ENCODE measurements around the gene INF2. TPM values are rescaled to one million over a fixed set of nuclear protein-coding genes. Genes with fewer than 3 reads are reported as not detected.
"Not testable (repeated sequence)": the region's sequence is repeated elsewhere in the genome, so short reads cannot be mapped to it uniquely, and the experiment has no call there.

Gene INF2
- total and polyA plus RNA-seq, 2 experiments from 2014 or later: 36.7 to 75.5 TPM

DNA sequence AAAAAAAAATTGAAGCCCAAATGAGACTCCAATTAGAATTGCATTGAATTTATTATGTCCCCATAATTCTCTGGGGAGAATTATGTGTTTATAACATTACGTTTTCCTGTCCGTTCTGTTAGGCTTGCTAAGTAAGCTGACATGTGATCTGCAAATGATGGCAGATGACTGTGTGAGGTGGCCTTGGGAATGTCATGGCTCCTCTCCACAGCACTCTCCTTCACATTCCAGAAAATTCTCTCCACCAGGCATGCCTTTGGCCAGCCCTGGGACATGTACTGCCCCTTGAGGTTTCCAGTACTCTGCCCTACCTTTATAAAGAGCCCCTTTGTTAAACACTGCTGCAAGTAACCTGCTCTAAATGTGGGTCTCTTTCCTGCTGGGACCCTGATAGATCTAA is 28.3 kb upstream of the INF2 start (continued):
- TF ChIP-seq, protein P1, sequence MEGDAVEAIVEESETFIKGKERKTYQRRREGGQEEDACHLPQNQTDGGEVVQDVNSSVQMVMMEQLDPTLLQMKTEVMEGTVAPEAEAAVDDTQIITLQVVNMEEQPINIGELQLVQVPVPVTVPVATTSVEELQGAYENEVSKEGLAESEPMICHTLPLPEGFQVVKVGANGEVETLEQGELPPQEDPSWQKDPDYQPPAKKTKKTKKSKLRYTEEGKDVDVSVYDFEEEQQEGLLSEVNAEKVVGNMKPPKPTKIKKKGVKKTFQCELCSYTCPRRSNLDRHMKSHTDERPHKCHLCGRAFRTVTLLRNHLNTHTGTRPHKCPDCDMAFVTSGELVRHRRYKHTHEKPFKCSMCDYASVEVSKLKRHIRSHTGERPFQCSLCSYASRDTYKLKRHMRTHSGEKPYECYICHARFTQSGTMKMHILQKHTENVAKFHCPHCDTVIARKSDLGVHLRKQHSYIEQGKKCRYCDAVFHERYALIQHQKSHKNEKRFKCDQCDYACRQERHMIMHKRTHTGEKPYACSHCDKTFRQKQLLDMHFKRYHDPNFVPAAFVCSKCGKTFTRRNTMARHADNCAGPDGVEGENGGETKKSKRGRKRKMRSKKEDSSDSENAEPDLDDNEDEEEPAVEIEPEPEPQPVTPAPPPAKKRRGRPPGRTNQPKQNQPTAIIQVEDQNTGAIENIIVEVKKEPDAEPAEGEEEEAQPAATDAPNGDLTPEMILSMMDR (conservative IDR thresholded peaks at IDR 0.05; ENCODE audit: low read depth in 2 of 2): no peak

DNA sequence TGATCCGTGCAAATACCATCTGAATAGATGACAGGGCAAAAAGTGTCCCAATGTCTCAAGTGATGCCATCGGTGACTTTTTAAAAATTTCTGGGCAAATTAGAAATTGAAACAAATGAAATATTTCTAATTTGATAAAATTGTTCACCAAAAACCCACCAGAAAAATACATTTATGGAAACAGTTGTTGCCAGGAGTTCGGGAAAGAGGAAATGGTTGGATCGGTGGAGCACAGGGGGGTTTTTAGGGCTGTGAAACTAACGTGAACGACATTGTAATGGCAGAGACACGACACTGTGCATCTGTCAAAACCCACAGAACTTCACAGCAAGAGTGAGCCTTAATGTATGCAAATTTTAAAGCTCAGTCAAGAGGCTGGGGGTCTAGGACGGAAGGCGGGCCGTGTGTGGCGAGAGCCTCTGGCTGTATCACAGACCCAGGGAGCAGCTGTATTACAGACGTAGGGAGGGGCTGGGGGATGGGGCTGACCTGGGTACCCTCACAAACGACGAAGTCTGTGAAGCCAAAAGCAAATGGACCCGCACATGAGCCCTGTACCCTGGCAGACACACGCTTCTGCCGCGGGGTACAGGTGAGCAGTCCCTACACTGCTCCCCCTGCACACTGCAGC is 27.8 kb upstream of the INF2 start:
- not testable (repeated sequence) for H2AFZ ChIP-seq; H3K79me2 ChIP-seq (replicated peaks; ENCODE audit: insufficient read depth); H3K9me2 ChIP-seq (ENCODE audit: insufficient read depth); ATAC-seq; H3F3A ChIP-seq (replicated peaks; ENCODE audit: low read depth); H3K27me3 ChIP-seq (ENCODE audit: insufficient read depth); H3K36me3 ChIP-seq (ENCODE audit: insufficient read depth); H3K27ac Mint-ChIP-seq; H4K20me1 ChIP-seq (replicated peaks; ENCODE audit: insufficient read depth); H3K9me3 Mint-ChIP-seq; H3K36me3 Mint-ChIP-seq (ENCODE audit: low read depth); H3K4me3 Mint-ChIP-seq; H3K4me2 ChIP-seq; DNase-seq (ENCODE audit: low spot score); H3K4me3 ChIP-seq; H3K27ac ChIP-seq (ENCODE audit: low read depth); H3K4me1 ChIP-seq (ENCODE audit: insufficient read depth)
- Mint-ChIP-seq H3K4me1 (peaks cover 12% of the 10 kb centered on the region), H3K27me3 (ENCODE audit: insufficient read depth, low read depth, poor library complexity) (peaks cover 18% of the 10 kb centered on the region)

DNA sequence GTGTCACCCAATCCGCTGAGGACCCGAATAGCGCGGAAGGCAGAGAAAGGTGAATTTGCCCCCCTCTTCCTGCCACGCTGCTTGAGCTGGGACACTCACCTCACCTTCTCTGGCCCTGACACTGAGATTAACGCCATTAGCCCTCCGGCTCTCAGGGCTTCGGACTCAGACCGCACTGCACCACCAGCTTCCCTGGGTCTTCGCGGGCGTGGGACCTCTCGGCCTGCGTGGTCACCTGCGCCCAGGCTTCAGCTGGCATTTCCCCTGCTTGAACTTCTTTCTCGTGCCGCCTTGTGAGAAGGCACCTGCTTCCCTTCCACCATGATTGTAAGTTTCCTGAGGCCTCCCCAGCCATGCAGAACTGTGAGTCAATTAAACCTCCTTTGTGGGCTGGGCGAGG is 26.9 kb upstream of the INF2 start:
- H3K9me2 ChIP-seq (ENCODE audit: insufficient read depth); H3K9me3 Mint-ChIP-seq; H3K4me2 ChIP-seq; H2AFZ ChIP-seq; H3K36me3 Mint-ChIP-seq (ENCODE audit: low read depth); H3K4me3 Mint-ChIP-seq; DNase-seq (ENCODE audit: low spot score); ATAC-seq; H4K20me1 ChIP-seq (replicated peaks; ENCODE audit: insufficient read depth); H3F3A ChIP-seq (replicated peaks; ENCODE audit: low read depth); H3K27me3 ChIP-seq (ENCODE audit: insufficient read depth); H3K36me3 ChIP-seq (ENCODE audit: insufficient read depth); H3K4me3 ChIP-seq; H3K4me1 ChIP-seq (ENCODE audit: insufficient read depth); H3K79me2 ChIP-seq (replicated peaks; ENCODE audit: insufficient read depth); H3K27ac Mint-ChIP-seq; H3K27ac ChIP-seq (ENCODE audit: low read depth): not testable (repeated sequence)
- Mint-ChIP-seq H3K4me1 (peaks cover 12% of the 10 kb centered on the region), H3K27me3 (ENCODE audit: insufficient read depth, low read depth, poor library complexity) (peaks cover 18% of the 10 kb centered on the region)

DNA sequence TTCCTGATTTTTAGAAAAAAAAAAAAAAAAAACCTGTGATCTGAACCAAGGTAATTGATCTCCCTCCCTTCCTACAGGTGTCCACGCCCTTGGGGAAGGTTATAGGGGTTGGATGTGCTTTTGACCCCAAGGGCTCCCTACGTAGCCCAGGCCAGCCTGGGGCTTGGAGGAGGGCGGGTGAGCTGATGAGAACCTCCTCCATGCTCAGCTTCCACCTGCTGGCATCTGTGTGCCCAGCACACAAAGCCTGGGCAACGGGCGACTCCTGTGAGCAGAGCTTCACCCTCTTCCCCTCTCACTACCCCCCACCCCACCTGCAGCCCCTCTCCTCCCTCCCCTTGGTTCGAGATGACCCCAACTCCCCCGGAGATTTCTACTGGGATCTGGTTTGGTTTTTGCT is 25.3 kb upstream of the INF2 start:
- H3K36me3 Mint-ChIP-seq (ENCODE audit: low read depth): no peaks in the 10 kb centered on the region; the same call in 2 of the 3 replicates
- peaks cover 6% of the 10 kb centered on the region; the same call in 1 of the 3 replicates for H3K9me3 Mint-ChIP-seq
- no peak for TF ChIP-seq EZH2phosphoT487 (IDR thresholded peaks at IDR 0.05; ENCODE audit: unreplicated experiment)
- TF ChIP-seq, protein P2, sequence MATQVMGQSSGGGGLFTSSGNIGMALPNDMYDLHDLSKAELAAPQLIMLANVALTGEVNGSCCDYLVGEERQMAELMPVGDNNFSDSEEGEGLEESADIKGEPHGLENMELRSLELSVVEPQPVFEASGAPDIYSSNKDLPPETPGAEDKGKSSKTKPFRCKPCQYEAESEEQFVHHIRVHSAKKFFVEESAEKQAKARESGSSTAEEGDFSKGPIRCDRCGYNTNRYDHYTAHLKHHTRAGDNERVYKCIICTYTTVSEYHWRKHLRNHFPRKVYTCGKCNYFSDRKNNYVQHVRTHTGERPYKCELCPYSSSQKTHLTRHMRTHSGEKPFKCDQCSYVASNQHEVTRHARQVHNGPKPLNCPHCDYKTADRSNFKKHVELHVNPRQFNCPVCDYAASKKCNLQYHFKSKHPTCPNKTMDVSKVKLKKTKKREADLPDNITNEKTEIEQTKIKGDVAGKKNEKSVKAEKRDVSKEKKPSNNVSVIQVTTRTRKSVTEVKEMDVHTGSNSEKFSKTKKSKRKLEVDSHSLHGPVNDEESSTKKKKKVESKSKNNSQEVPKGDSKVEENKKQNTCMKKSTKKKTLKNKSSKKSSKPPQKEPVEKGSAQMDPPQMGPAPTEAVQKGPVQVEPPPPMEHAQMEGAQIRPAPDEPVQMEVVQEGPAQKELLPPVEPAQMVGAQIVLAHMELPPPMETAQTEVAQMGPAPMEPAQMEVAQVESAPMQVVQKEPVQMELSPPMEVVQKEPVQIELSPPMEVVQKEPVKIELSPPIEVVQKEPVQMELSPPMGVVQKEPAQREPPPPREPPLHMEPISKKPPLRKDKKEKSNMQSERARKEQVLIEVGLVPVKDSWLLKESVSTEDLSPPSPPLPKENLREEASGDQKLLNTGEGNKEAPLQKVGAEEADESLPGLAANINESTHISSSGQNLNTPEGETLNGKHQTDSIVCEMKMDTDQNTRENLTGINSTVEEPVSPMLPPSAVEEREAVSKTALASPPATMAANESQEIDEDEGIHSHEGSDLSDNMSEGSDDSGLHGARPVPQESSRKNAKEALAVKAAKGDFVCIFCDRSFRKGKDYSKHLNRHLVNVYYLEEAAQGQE (IDR thresholded peaks at IDR 0.05; ENCODE audit: unreplicated experiment): no peak
- TF ChIP-seq EZH2 (IDR thresholded peaks at IDR 0.05; ENCODE audit: low read depth, unreplicated experiment): no peak
- TF ChIP-seq, protein P1 (conservative IDR thresholded peaks at IDR 0.05; ENCODE audit: low read depth in 2 of 2): no peak
- no peak for TF ChIP-seq JUNB (IDR thresholded peaks at IDR 0.05; ENCODE audit: unreplicated experiment)
- no peak for TF ChIP-seq STAT1 (IDR thresholded peaks at IDR 0.05; ENCODE audit: unreplicated experiment)
- TF ChIP-seq ZNF114 (CRISPR knock-in tag; IDR thresholded peaks at IDR 0.05): no peak
- TF ChIP-seq, protein P3, sequence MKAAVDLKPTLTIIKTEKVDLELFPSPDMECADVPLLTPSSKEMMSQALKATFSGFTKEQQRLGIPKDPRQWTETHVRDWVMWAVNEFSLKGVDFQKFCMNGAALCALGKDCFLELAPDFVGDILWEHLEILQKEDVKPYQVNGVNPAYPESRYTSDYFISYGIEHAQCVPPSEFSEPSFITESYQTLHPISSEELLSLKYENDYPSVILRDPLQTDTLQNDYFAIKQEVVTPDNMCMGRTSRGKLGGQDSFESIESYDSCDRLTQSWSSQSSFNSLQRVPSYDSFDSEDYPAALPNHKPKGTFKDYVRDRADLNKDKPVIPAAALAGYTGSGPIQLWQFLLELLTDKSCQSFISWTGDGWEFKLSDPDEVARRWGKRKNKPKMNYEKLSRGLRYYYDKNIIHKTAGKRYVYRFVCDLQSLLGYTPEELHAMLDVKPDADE (IDR thresholded peaks at IDR 0.05): no peak

More for the DNA sequence above, 25.3 kb upstream of the INF2 start:
- Histone ChIP-seq H3K36me3 (ENCODE audit: insufficient read depth) (no peaks in the 10 kb centered on the region), H3F3A (replicated peaks; ENCODE audit: low read depth) (no peaks in the 10 kb centered on the region), H2AFZ (no peak overlapping the region), H3K27me3 (ENCODE audit: insufficient read depth) (no peaks in the 10 kb centered on the region), H3K27ac (ENCODE audit: low read depth) (no peak overlapping the region), H4K20me1 (replicated peaks; ENCODE audit: insufficient read depth) (no peaks in the 10 kb centered on the region), H3K4me1 (ENCODE audit: insufficient read depth) (peaks cover 10% of the 10 kb centered on the region), H3K4me2 (no peak overlapping the region), H3K9me2 (ENCODE audit: insufficient read depth) (no peaks in the 10 kb centered on the region), H3K79me2 (replicated peaks; ENCODE audit: insufficient read depth) (no peaks in the 10 kb centered on the region), H3K4me3 (no peak overlapping the region)
- peaks cover 12% of the 10 kb centered on the region for H3K4me1 Mint-ChIP-seq
- H3K27ac Mint-ChIP-seq: no peak overlapping the region
- H3K27me3 Mint-ChIP-seq (ENCODE audit: insufficient read depth, low read depth, poor library complexity): peaks cover 12% of the 10 kb centered on the region
- H3K4me3 Mint-ChIP-seq: no peak overlapping the region
- DNase-seq (ENCODE audit: low spot score) (no peak), ATAC-seq (no peak)
